Suprapubic skin (tissue), 4 donors: Measurements from ENCODE around the gene DGCR2. TPM values are rescaled to one million over a fixed set of nuclear protein-coding genes. Genes with fewer than 3 reads are reported as not detected.

Source experiments
- DNase-seq, 2 donors: peaks; one replicate each; pipeline ENCODE4 v3.0.0-alpha.2; 2019; ENCODE audit warnings: low spot score in 2 of 2
- H3K27ac ChIP-seq: fragments of 200-600 bp; sonication (generic); one replicate; pipeline ENCODE4 v1.5.1; 2019
- H3K27me3 ChIP-seq: fragments of 200-600 bp; sonication (generic); one replicate; pipeline ENCODE4 v1.5.1; 2019
- H3K36me3 ChIP-seq: fragments of 200-600 bp; sonication (generic); one replicate; pipeline ENCODE4 v1.5.1; 2019
- H3K4me1 ChIP-seq: fragments of 200-600 bp; sonication (generic); one replicate; pipeline ENCODE4 v1.5.1; 2019
- H3K4me3 ChIP-seq: fragments of 200-600 bp; sonication (generic); one replicate; pipeline ENCODE4 v1.5.1; 2019; ENCODE audit warnings: mild to moderate bottlenecking
- H3K9me3 ChIP-seq: fragments of 200-600 bp; sonication (generic); one replicate; pipeline ENCODE4 v1.5.1; 2019
- CTCF ChIP-seq, 2 donors: fragments of 200-600 bp in 1 of 2; fragments of 450-650 bp in 1 of 2; sonication (generic) in 1 of 2; IDR thresholded peaks; one replicate each; pipeline ENCODE4 v1.5.1; 2016 to 2019; ENCODE audit warnings: antibody characterized with exemption in 2 of 2, mild to moderate bottlenecking in 1 of 2, moderate library complexity in 1 of 2
- EP300 ChIP-seq: sonication (generic); formaldehyde crosslinking; IDR thresholded peaks from one replicate; pipeline ENCODE4 v1.6.1; 2017; ENCODE audit warnings: antibody characterized with exemption
- POLR2A ChIP-seq, 2 donors: fragments of 450-650 bp; IDR thresholded peaks; one replicate each; pipeline ENCODE4 v1.6.1; 2017; ENCODE audit warnings: antibody characterized with exemption in 2 of 2, mild to moderate bottlenecking in 2 of 2, moderate library complexity in 2 of 2
- POLR2AphosphoS5 ChIP-seq, 3 donors: sonication (generic); formaldehyde crosslinking; IDR thresholded peaks; one replicate each; pipeline ENCODE4 v1.6.1; 2017; ENCODE audit warnings: antibody characterized with exemption in 3 of 3
- WGBS: methylation state at CpG from one replicate; pipeline ENCODE4 v1.1.5; 2018; 5-methylcytosine and 5-hydroxymethylcytosine counted together
- total RNA-seq, 4 donors: library from RNA; depleted of rRNA; stranded (reverse); fragments of >200 nt; gene quantifications; one replicate each; pipeline ENCODE4 v1.1.0, GENCODE V29; 2016

Gene DGCR2
- total RNA-seq, 4 donors from 2014 or later, result 115 to 172 (median 130) TPM

GRCh38 chr22:19022755-19023154 is 99.5 kb downstream of the DGCR2 start:
- 69% methylated on average over 8 of the region's 8 CpGs for WGBS
- H3K27me3 ChIP-seq, result peaks cover 27% of the 10 kb centered on the region
- TF ChIP-seq POLR2A (IDR thresholded peaks at IDR 0.05), result no peak
- no peak for TF ChIP-seq EP300
- no peak for TF ChIP-seq CTCF (IDR thresholded peaks at IDR 0.05)

GRCh38 chr22:19019679-19020032 is 102.6 kb downstream of the DGCR2 start:
- Histone ChIP-seq H3K4me3 (no peak overlapping the region), H3K9me3 (no peaks in the 10 kb centered on the region), H3K27me3 (peaks cover 13% of the 10 kb centered on the region), H3K4me1 (no peaks in the 10 kb centered on the region), H3K27ac (no peak overlapping the region), H3K36me3 (no peaks in the 10 kb centered on the region)
- DNase-seq, result no peak
- WGBS, result 61% methylated on average over 6 of the region's 7 CpGs
- no peak for TF ChIP-seq CTCF (IDR thresholded peaks at IDR 0.05)
- no peak for TF ChIP-seq POLR2AphosphoS5 (IDR thresholded peaks at IDR 0.05)
- TF ChIP-seq POLR2A (IDR thresholded peaks at IDR 0.05), result no peak
- no peak for TF ChIP-seq EP300

More at GRCh38 chr22:19022755-19023154, 99.5 kb downstream of the DGCR2 start:
- Histone ChIP-seq H3K4me3 (no peak overlapping the region), H3K27ac (no peak overlapping the region), H3K4me1 (no peaks in the 10 kb centered on the region), H3K9me3 (no peaks in the 10 kb centered on the region), H3K36me3 (no peaks in the 10 kb centered on the region)
- no peak for DNase-seq

- no peak overlapping the region for H3K27ac ChIP-seq
- TF ChIP-seq CTCF (IDR thresholded peaks at IDR 0.05) (no peak), POLR2AphosphoS5 (IDR thresholded peaks at IDR 0.05) (no peak), EP300 (no peak), POLR2A (IDR thresholded peaks at IDR 0.05) (no peak)
- no peak for DNase-seq
- no peak overlapping the region for H3K4me3 ChIP-seq
- H3K9me3 ChIP-seq, result no peaks in the 10 kb centered on the region
- H3K36me3 ChIP-seq, result no peaks in the 10 kb centered on the region
- H3K27me3 ChIP-seq, result peaks cover 11% of the 10 kb centered on the region
- H3K4me1 ChIP-seq, result no peaks in the 10 kb centered on the region
- 82% methylated on average over 18 of the region's 19 CpGs for WGBS
Measured at GRCh38 chr22:19019029-19019678, 103.1 kb downstream of the DGCR2 start.

GRCh38 chr22:19018256-19018655 is 104.0 kb downstream of the DGCR2 start:
- no CpG with 5 or more reads among the region's 4 CpGs for WGBS
- H3K9me3 ChIP-seq, result no peaks in the 10 kb centered on the region
- no peak for DNase-seq
- no peak for TF ChIP-seq POLR2A (IDR thresholded peaks at IDR 0.05)
- TF ChIP-seq EP300, result no peak
- TF ChIP-seq POLR2AphosphoS5 (IDR thresholded peaks at IDR 0.05), result no peak
- H3K27me3 ChIP-seq, result peaks cover 9% of the 10 kb centered on the region
- H3K4me1 ChIP-seq, result no peaks in the 10 kb centered on the region
- H3K4me3 ChIP-seq, result no peak overlapping the region
- no peaks in the 10 kb centered on the region for H3K36me3 ChIP-seq
- H3K27ac ChIP-seq, result no peak overlapping the region

GRCh38 chr22:19016081-19016766 is 106.0 kb downstream of the DGCR2 start:
- Histone ChIP-seq H3K4me3 (no peak overlapping the region), H3K9me3 (no peaks in the 10 kb centered on the region), H3K36me3 (no peaks in the 10 kb centered on the region), H3K27me3 (peaks cover 3% of the 10 kb centered on the region), H3K27ac (no peak overlapping the region), H3K4me1 (no peaks in the 10 kb centered on the region)
- TF ChIP-seq CTCF (IDR thresholded peaks at IDR 0.05), result no peak
- TF ChIP-seq EP300, result no peak
- TF ChIP-seq POLR2A (IDR thresholded peaks at IDR 0.05), result no peak
- no peak for TF ChIP-seq POLR2AphosphoS5 (IDR thresholded peaks at IDR 0.05)
- 84% methylated on average over 12 of the region's 15 CpGs for WGBS
- no peak for DNase-seq
